22Rv1 (cell line): ENCODE measurements around the gene TGIF1.

ENCODE experiments used
- ZFX ChIP-seq: fragments of 450-650 bp; IDR thresholded peaks from 2 replicates; pipeline ENCODE4 v1.6.1; 2017; ENCODE audit warnings: antibody characterized with exemption, borderline replicate concordance
- TF ChIP-seq, protein P1 (sequence below): fragments of 450-650 bp; IDR thresholded peaks from 2 replicates; pipeline ENCODE4 v1.5.1; 2017; ENCODE audit warnings: mild to moderate bottlenecking

DNA sequence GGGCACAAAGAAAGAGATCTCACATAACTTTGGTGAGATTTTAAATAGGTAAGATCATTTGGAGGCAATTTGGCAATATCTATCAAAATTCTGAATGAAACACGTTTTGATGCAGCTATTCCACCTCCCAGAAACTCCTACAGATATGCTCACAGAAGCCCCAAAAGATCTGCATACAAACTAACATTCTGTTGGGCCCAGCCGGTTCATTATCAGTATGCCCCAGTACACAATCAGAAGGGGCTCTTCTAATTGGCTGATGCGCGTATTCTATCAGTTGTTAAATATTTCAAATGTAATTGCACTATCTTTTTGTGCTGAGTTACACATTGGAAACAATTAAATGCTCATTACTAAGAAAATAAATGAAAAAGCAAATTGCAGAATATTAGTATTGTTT is 7.1 kb upstream of the TGIF1 start:
- TF ChIP-seq, protein P1, sequence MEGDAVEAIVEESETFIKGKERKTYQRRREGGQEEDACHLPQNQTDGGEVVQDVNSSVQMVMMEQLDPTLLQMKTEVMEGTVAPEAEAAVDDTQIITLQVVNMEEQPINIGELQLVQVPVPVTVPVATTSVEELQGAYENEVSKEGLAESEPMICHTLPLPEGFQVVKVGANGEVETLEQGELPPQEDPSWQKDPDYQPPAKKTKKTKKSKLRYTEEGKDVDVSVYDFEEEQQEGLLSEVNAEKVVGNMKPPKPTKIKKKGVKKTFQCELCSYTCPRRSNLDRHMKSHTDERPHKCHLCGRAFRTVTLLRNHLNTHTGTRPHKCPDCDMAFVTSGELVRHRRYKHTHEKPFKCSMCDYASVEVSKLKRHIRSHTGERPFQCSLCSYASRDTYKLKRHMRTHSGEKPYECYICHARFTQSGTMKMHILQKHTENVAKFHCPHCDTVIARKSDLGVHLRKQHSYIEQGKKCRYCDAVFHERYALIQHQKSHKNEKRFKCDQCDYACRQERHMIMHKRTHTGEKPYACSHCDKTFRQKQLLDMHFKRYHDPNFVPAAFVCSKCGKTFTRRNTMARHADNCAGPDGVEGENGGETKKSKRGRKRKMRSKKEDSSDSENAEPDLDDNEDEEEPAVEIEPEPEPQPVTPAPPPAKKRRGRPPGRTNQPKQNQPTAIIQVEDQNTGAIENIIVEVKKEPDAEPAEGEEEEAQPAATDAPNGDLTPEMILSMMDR, result no peak
- no peak for TF ChIP-seq ZFX
